Left kidney (tissue), 8 donors: ENCODE measurements around the gene OPCML. TPM values are rescaled to one million over a fixed set of nuclear protein-coding genes. Genes with fewer than 3 reads are reported as not detected.

Experiments used
- DNase-seq: peaks from one replicate; pipeline ENCODE4 v3.0.0-alpha.2; 2013
- long read RNA-seq, 8 donors: transcript quantifications; one replicate each; lab custom pipeline, GENCODE V29; 2026
- polyA plus RNA-seq: library from polyadenylated mRNA; unstranded; fragments of 120-200 nt; gene quantifications from one replicate; pipeline ENCODE4 v1.2.1, GENCODE V29; 2013; ENCODE audit not compliant: insufficient read length

The OPCML gene
- polyA plus RNA-seq: 13.9 TPM
- long read RNA-seq, donor 1: 0 reads
- long read RNA-seq, donor 2: 0 reads
- long read RNA-seq, donor 3: 0 reads
- long read RNA-seq, donor 4: 0 reads
- long read RNA-seq, donor 5: 0 reads
- long read RNA-seq, donor 6: 0 reads
- long read RNA-seq, donor 7, full-length matches to known transcripts: 1 of 9 reads
- long read RNA-seq, donor 7, partial matches to known transcripts: 8 of 9 reads
- long read RNA-seq, donor 7, other reads (novel, unspliced or antisense): 0 of 9 reads
- long read RNA-seq, donor 8: 0 reads

GRCh38 chr11:133531971-133532651 is at the start of gene OPCML:
Gene OPCML (minus strand): TSS chr11:133532501.
- DNase-seq: no peak

DNA sequence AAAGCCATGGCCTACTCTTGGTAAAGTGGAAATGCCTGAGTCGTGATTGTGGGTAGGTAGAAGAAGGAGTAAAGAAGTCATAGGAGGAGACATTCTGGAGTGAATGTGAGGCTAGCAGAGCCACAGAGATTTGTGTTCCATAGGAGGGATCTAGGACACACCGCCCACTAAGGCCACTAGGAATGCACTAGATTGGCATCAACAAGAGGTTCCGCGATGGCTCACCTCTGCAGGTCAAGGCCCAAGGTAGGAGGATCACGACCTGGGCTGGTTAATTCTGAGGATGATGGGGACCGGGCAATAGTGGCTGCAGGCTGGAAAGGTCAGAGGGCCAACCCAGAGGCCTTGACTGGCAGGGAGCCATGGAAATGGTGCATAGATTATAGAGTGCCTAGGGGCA is 48.8 kb upstream of the OPCML start:
- DNase-seq: no peak

DNA sequence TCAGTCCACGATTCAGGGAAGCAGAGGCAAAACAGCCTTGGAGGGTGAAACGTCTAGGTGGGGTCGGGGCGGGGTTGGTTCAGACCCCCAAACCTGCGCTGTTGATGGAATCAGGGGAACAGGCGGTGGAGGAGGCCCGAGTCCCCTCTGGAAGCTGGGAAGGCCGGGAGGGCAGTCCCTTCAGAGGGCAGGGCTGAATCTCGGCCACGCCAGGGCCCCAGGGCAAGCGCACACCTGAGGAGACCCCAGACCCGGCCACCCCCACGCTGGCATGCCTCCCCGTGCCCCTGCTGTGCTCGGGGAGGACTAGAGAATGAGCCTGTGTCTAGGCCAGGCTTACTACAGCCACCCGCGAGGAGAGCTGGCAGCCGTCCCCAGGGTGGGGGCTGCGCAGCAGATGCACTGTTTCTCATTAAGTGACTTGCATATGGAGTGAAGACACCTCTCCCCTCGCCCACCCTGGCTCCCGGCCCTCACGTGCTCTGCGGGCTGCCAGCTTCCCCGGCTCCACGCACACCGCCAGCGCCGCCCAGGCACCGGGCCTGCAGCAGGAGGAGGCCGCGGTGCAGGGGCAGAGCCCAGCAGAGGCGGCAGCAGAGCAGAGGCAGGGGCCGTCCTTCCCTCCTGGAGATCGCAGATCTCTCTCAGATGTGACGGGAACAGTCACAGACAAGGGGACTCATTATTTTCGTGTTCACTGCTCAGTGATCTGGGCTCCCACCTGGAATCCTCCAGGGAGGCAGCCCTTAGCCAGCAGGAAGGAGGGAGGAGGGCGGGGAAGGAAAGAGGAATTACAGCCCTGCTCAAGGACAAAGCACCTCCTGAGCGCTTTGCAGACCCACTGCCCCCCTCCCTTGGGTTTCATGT is 47.1 kb upstream of the OPCML start:
- DNase-seq: peak; percentile 41

GRCh38 chr11:133577403-133577802 is 45.1 kb upstream of the OPCML start:
- DNase-seq: no peak

- DNase-seq: no peak
Measured at GRCh38 chr11:133576351-133576750, 44.0 kb upstream of the OPCML start.

- DNase-seq: no peak
Measured at GRCh38 chr11:133573081-133573480, 40.8 kb upstream of the OPCML start.

GRCh38 chr11:133570376-133570775 is 38.1 kb upstream of the OPCML start:
- DNase-seq: no peak

GRCh38 chr11:133563505-133564025 is 31.3 kb upstream of the OPCML start:
- no peak for DNase-seq

- DNase-seq: no peak
Measured at GRCh38 chr11:133560472-133560855, 28.2 kb upstream of the OPCML start.

- no peak for DNase-seq
Measured at GRCh38 chr11:133559833-133560471, 27.7 kb upstream of the OPCML start.

DNA sequence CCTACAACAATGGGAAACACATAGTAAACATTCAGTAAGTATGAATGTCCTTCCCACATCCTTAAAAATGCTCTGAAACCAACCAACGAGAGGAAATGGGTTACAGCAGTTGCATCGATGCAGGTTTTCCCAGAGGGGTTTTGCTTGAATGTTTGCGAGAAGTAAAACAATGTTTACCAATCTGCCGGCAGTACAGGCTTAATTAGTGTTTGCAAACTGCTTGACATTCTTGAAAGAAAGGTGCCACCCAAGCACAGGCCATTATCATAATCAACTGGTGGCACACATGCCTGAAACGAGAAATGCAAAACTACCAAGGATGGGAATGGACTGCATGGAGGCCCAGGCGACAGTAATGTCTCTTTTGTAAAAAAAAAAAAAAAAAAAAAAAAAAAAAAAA is 27.1 kb upstream of the OPCML start:
- DNase-seq: no peak

GRCh38 chr11:133555034-133555433 is 22.7 kb upstream of the OPCML start:
- DNase-seq: no peak

DNA sequence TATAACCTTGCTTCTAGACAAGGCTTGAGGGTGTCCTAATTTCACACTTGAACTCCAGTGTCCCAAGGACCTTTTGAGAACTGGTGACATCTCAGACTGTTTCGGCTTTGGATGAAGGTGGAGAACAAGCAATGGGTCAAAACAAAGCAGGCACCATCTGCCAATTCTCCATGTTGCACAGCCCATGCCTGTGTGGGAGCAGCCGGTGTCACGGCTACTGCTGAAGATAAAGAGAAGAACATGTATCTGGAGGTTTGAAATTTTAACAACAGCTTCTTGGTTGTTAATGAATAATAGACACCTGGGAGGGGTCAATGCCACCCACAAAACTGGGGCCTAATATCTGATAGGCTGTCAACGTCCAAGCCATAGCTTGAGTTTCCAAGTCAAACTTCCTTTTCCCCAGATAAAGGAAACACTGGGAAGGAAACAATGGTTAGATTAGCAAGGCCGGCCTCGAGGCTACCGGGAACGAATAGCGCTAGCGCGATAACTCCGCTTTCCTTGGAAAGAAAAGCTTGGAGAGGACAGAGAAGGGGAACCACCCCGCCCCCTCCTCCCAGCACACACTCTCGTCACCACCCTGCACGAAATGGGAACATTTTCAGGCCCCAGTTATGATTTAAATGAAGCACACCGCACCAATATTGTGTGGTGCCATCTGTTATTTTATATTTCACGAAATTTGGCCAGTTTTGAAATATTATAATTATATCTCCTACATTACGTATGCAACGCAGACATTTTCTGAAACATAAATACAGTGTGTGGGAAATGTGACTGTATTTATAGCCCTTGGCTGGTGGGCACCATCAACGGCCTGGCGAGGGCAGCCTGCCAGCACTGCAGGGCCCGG is 21.8 kb upstream of the OPCML start:
- no peak for DNase-seq

DNA sequence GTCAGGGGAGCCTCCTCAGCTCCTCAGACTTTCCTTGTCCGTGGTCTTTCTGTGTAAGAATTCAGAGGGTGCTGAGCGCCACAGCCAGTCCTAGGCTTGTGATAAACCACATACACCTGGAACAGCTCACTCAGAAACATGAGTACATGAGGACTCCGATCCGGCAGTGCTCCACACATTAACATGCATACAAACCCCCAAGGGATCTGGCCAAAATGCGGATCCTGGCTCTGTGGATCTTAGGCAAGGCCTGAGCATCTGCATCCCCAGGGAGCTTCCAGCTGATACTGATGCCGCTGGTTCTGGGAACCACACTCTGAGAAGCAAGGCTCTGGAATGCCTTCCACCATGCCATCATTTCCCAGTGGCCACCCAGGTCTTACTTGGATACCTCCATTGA is 20.6 kb upstream of the OPCML start:
- DNase-seq: no peak

DNA sequence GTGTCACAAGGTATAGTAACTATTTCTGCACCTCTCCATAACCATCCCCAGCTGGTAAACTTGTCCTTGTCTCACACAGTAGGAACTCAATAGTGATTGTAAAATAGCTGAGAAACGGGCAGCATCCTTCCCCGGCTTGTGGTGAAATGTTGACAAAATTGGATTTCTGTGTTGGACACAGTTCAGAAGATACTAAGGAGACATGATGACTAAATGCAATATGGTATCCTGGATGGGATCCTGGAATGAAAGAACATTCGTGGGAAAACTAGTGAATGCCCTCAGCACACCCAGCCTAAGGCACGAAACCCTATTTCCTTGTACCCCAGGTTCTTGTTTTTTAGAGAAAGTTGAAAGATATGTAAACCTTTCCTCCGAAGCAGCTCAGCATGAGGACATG is 18.8 kb upstream of the OPCML start:
- DNase-seq: no peak

GRCh38 chr11:133549826-133550225 is 17.5 kb upstream of the OPCML start:
- DNase-seq: no peak

DNA sequence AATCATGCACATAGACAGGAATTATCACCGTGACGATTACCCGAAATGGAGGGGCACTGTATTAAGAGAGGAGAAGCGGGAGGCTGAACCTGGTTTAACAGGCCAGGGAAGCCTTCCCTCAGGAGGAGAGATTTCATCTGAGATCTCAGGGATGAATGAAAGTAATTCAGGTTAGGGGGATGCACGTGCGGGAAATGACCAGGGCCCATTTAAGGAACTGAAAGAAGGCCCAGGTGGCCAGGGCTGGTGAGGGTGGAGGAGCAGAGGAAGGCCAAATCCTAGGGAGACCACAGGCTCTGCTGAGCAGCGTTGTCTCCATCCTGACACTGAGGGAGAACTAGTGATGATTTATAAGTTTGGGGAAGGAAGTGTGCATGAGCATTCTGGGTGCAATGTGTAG is 16.3 kb upstream of the OPCML start:
- no peak for DNase-seq

DNA sequence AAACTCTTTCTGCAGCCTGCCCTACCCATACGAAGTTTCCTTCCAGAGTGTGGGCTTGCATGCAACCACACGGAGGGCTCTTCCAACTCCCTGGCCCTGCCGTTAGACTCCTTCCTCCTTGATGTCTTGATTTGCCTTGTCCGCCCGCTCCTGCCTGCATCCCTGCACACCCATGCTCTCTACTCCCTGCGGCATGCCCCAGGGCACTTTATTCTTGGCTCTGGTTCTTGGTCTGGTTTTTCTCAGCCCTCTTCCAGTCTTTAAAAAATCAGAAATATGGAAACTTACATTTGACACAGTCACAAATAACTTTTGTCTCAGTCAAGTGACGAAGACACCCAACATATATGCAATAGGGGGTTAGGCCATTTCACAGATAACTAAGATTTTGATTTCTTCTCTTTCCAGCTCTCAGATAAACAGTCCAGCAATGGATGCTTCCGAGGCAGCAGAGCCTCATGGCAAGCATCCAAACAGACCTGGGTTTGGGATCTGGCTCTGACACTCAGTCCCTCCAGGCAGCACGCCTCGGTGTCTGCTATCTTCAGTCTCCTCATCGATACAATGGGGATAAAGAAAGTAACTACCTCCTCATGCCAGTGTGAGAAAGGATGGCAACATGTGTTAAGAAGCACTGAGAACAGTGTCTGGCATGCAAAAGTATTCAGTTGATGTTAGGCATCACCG is 15.7 kb upstream of the OPCML start:
- no peak for DNase-seq

DNA sequence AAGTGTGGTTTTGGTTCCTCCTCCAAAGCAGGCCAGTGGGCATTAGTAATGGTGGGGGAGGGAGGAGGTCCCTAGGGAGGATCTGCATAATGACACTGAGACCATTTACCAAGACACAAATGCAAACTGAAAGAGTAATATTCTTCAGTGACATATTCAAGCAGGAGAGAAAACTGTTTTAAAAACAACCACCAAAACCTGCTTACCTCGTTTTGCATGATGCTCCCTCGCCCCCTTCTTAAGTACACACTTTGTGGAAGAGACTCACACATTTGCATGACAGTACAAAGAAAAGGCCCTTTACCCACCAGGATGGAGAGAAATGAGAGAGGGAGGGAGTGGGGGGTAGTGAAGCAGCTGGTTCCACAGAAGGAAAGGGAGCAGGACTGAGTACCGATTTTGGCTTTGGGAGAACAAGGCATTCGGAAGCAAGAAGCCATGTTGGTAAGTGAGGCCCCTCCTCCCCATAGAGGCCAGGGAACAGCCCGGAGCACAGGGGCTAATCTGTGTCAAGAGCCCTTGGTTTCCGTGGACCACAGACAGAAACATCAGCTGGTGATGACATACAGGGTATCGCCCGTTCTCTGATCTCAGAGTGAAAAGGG is 13.0 kb upstream of the OPCML start:
- DNase-seq: no peak

DNA sequence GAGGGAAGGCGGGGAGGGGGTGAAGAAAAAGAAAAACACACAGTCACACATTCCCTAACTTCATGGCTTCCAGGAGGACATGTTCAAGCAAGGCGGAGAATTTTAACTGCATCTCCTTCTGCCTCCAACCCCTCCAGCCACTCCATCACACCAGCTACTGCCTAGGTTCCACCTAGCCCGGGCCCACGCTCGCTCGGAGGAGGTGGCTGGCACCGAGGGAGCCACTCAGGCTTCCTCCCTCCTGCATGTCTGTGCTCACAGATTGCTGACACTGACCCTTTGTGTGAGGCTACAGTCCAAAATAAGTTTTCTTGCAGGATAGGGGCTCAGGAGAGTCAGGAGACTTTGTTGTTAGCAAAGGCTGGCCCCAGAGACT is 9.4 kb upstream of the OPCML start:
- no peak for DNase-seq
